LNCaP clone FGC (cell line): Measurements from ENCODE around the gene PKD1.

Experiments used
- DNase-seq: peaks from one replicate; pipeline ENCODE4 v3.0.0-alpha.2; 2011; ENCODE audit warnings: low read depth
- H3K4me3 ChIP-seq: 2 replicates; pipeline ENCODE4 v1.5.1; 2011; ENCODE audit warnings: mild to moderate bottlenecking, low read depth, low read length, control low read depth
- CTCF ChIP-seq: IDR thresholded peaks from 2 replicates; pipeline ENCODE4 v1.5.1; 2012; ENCODE audit warnings: mild to moderate bottlenecking; ENCODE audit not compliant: control insufficient read depth, insufficient read depth; ENCODE audit errors: extremely low read depth

PKD1 gene

GRCh38 chr16:2135770-2136490 lies at the start of gene PKD1:
Gene PKD1 (minus strand): TSS chr16:2135898. CDS start chr16:2135689, 209 bp downstream.
- peak; percentile 83 for DNase-seq
- peak within 1 kb of the TSS; percentile 57 for H3K4me3 ChIP-seq

- H3K4me3 ChIP-seq: no peak overlapping the region
- DNase-seq: no peak
- TF ChIP-seq CTCF: no peak
These were observed 49.3 kb upstream of the PKD1 start for GRCh38 chr16:2184962-2185361.

- no peak for TF ChIP-seq CTCF
- no peak for DNase-seq
These were observed 48.6 kb upstream of the PKD1 start for GRCh38 chr16:2184346-2184745.

GRCh38 chr16:2183671-2184070 lies 48.0 kb upstream of the PKD1 start:
- no peak for DNase-seq
- no peak overlapping the region for H3K4me3 ChIP-seq
- no peak for TF ChIP-seq CTCF

More at GRCh38 chr16:2184346-2184745, 48.6 kb upstream of the PKD1 start:
- H3K4me3 ChIP-seq: no peak overlapping the region

- no peak for DNase-seq
- TF ChIP-seq CTCF: no peak
These were observed 46.3 kb upstream of the PKD1 start for GRCh38 chr16:2181952-2182351.

GRCh38 chr16:2180962-2181923 lies 45.5 kb upstream of the PKD1 start:
- no peak overlapping the region for H3K4me3 ChIP-seq
- DNase-seq: no peak
- TF ChIP-seq CTCF: no peak

More at GRCh38 chr16:2181952-2182351, 46.3 kb upstream of the PKD1 start:
- H3K4me3 ChIP-seq: no peak overlapping the region

GRCh38 chr16:2180461-2180860 lies 44.8 kb upstream of the PKD1 start:
- DNase-seq: no peak

More at GRCh38 chr16:2180461-2180860, 44.8 kb upstream of the PKD1 start:
- TF ChIP-seq CTCF: no peak
- H3K4me3 ChIP-seq: no peak overlapping the region
